ENCODE results near the gene RIPOR1.

The RIPOR1 gene

DNA sequence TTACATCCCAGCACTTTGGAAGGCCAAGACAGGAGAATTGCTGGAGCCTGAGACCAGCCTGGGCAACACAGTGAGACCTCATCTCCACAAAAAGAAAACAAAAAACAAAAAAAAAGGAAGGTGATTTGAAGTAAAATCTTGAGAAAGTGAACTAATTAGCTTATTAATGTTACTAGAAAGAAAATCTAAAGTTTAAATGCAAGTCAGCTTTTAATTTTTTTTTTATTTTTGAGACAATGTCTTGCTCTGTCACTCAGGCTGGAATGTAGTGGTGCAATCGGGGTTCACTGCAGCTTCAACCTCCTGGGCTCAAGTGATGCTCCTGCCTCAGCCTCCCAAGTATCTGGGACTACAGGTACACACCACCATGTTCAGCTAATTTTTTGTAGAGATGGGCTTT lies 30.2 kb downstream of the RIPOR1 start:
- DNase-seq = no peak

DNA sequence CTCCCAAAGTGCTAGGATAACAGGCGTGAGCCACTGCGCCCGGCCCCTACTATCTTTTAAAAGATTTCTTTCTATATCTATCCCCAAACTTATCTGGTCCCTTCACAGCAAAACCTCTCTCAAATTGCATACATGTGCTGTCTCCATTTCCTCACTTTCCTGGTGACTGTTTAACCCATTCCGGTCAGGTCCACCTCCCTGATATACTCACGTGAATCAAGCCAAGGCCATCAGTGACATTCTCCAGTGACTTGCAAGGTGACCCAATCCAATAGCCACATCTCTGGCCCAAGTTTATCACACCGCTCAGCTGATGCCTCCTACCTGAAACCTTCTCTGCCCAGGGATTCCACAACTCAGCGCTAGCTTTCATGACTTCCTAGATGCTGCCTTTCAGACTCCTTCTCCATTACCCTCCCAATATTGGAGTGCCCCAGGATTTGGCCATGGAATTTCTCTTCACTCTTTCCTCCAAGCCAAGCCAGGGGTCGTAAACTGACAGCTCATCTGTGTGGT lies 32.3 kb downstream of the RIPOR1 start:
- DNase-seq = no peak

DNA sequence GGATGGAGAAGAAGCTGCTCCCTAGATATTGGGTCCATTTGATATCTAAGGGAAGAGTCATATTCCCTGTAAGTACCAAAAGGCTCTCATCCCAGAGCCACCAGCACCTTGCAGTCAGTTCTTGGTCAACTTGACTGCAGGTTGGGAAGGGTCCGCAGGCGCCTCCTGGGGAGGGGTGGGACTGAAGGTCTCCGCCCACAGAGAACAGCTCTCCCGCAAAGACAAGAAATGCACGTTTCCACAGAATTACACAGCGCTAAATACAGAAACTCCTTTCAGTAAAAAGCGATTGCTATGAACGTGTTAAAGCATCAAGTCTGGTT lies 32.8 kb downstream of the RIPOR1 start:
- DNase-seq = no peak

DNA sequence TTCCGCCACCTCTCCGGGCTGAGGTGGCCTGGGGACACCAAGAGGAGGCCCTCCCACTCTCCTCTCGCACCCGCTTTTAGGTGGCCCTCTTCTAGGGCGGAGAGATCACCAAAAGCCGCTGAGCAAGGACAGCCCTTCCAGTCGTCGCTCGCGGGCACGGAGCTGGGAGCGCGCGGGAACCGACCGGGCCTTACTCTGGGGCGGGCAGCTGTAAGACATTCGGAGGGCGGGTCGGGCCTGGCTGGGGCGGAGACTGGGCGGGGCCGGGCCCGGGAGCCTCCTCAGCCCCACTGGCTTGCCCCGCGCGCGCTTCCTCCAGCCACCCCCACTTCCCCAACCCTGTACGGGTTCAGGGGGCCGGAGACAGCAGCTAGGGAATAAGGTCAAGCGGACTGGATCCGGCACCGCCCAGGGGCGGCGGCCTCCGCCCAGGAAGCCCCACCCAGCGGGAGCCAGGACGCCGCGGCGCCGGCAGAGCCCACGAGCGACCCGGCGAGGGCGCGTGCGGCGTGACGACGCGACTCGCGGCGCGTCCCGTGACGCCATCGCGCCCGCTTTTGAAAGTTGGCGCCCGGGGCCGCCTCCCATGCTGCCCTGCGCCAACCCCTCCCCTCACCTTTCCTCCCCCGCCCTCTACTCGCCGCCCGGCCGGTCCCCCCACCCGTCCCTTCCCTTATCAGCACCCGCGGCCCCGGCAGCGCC lies 33.3 kb downstream of the RIPOR1 start:
- DNase-seq = peak; percentile 97

DNA sequence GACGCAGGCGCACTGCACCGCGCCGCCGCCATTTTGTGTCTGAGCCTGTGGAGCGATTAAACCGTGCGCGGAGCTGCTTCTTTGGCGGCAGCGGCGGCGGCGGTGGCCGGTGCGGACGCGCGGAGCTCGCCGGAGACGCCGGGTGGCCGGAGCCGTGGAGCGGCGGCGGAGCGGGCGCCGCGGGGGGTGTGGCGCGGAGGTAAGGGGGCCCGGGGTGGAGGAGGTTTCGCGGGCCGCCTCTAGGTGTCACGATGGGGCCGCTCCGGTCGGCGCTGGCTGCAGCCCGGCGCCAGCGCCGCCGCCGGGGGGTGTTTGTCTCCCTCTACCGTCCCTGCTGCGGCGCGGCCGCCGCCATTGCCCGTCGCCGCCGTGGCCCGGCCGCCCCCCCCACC lies 33.9 kb downstream of the RIPOR1 start, which contains the start of gene CTCF:
CTCF (plus strand) TSS at position 1 of the 392 bp plus-strand sequence. CDS start 48,307 bp downstream, outside the sequence.
- DNase-seq = peak; percentile 90

DNA sequence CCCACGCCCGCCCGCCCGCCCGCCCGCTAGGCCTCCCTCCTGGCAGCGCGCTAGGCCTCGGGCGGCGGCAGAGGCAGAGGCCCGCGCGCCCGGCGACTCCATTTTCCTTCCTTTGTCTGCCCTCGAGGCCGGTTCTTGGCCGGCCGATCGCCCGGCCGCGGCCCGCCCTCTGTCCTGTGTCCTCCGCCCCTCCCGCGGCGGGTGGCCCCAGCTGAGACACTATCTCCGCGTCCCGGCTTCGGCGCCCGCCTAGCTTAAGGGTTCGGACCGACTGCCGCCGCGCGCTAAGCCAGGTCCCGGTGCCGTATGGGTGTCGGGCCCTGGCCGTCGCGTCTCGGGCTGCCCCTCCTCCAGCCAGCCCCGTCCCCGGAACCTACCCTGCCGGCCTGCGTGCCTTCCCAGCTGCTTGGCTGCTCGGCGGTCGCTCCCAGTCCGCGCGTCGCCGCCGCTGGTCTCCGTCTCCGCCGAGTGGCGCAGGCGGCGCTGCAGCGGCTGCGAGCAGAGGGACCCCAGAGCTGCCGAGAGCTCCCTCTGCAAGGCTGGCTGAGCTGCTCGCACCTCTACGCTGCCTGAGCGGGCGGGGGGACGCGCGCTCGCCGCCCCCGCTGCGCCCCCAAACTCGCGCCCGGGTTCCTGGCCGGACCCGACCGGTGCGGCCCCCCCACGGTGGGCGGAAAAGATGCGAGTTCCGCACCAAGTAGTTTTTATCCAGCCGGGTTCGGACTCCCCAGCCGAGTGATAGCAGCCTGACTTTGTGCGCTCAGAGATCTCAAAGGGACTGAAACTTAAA lies 34.5 kb downstream of the RIPOR1 start:
- DNase-seq = peak; percentile 89

DNA sequence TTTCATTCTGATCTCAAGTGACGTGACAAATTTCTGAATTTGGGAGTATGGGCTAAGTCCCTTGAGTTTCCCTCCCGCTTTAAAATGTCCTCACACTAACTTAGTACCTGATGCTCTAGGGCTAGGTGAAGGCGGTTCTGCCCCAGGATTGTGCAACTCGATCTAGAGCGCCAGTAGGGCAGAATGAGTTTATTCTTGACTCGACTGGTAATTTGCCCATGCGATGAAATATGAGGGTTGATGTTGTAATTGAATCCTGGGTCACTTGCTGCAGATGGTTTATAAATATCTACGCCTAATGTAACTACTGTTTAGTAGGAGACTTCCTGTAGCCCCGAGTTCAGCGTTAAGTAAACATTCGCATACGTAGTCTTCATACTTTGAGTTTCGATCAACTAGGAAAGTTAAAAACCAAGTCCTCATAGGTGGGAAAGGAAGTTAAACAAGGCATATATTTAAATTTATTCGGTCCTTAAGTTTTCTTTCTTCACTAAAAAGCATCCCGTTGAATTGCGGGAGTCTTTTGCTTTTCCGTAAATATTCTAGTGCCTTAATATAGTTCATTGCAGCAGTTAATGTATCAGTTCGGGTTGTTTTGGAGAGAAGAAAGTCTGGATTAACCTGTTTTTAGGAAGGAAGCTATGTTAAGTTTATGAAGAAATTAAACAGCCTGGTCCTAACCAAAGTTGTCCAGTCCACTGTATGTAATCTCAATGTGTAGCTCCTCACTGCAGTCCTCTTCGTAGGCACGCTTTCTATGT lies 35.3 kb downstream of the RIPOR1 start:
- peak; percentile 77 for DNase-seq

DNA sequence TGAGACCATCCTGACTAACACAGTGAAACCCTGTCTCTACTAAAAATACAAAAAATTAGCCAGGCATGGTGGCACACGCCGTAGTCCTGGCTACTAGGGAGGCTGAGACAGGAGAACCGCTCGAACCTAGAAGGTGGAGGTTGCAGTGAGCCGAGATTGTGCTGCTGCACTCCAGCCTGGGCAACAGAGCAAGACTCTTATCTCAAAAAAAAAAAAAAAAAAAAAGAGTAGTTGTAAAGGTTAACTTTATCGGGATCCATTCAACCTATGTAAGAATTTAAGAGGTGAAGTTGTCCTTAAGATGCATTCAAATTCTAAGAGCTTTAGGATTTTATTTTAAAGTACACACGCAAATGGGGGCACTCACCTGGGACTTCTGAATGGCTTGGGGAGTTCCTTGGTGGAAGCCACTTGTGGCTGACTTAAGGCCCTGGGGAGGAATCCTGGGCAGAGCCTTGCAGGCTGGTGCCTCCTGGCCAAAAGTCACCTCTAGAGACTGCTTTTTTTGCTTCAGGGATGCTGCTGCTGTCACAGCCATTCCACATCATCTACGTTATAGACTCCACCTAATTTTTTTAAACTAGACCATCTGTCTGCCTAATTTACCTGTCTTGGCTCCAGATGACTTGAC lies 37.0 kb downstream of the RIPOR1 start:
- DNase-seq = no peak

DNA sequence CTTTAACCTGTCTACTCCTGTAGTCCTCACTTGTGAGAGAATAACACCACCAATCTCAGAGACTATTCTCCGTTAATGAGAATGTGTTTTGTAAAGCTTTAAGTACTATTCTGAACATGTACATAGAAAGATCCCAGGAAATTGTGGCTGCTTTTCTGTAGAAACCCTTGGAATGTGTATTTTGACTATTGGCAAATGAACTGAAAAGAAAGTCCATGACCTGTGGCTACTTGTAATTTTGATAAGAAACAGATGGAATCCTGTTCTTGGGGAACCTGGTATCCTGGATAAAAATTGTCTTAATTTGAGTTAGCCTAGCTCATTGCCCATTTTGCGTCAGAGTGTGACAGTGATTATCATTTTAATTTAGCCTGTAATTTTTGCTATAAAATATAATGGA lies 42.8 kb downstream of the RIPOR1 start:
- DNase-seq = no peak

DNA sequence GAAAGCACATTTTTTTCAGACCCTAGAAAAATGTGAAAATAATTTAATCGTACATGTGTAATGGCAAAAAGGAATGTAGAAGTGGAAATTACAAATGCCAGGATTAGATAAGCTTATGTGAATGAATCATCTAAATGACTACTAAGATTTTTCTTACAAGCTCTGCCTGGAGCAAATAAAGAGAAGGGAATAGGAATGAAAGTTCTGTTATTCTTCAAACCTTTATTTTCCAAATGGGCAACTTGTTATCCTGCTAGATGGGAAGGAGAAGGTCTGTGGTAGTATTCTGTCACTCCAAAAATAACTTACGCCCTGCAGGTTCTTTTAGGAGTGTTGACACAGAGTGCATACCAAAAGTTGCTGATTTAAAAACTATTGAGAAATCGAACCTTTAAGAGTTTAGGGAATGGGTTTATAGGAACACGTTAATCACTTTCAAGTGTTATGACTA lies 43.4 kb downstream of the RIPOR1 start:
- DNase-seq = no peak

DNA sequence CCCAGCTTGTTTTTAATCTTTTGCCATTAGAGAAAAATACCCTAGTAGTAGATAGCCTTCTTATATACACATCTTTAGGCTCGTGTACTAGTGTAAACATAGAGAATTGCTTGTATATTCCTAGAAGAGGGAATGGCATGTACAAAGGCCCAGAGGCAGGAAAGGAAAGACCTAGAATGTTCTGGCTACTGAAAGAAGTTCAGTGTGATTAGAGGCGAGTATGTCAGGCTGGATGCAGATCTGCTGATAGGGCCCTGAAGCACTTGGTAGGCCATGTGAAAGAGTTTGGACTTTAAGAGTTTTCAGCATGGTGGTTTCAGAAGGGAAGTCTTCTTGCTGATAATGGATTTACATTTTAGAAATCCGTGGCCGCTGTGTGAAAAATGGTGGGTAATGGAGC lies 51.1 kb downstream of the RIPOR1 start:
- no peak for DNase-seq

DNA sequence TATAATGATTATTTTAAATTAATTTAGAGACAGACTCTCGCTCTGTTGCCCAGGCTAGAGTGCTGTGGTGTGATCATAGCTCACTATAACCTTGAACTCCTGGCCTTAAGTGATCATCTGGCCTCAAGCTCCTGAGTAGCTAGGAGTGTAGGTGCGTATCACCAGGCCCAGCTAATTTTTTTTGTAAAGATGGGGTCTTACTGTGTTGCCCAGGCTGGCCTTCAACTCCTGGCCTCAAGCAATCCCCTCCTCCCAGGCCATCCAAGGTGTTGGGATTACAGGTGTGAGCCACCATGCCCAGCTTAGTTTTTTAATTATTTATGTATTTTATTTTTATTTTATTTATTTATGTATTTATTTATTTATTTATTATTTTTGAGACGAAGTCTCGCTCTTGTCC lies 51.6 kb downstream of the RIPOR1 start:
- no peak for DNase-seq

DNA sequence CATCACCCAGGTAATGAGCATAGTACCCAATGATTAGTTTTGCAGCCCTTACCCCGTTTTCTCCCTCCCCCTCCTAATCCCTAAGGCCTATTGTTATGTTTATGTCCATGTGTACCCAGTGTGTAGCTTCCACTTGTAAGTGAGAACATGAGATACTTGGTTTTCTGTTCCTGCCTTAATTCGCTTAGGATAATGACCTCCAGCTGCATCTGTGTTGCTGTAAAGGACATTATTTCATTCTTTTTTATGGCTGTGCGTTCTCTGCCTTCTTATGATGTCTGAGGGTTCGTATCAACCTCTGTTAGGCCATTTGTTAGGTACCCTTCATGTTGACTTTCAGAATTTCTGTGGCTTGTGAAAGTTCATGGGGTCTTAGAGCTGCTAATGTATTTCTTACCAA lies 64.7 kb downstream of the RIPOR1 start:
- no peak for DNase-seq

DNA sequence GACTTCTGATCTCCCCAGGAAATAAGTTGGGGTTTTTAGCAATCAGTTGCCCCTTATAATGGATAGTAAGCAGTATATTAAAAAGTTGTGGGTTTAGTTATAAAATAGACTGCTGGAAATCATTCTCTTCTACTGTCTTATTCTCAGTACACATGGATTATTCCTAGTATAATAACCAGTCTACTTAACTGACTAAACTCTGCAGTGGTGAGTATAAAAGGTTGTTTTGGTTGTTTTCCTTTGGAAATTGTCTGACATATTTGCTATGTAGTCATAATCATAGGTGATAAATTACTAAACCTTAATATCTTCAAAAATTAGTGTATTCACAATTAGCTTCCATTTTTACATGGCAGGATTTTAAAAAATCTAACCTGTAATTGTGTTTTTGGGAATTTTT lies 65.1 kb downstream of the RIPOR1 start:
- no peak for DNase-seq

DNA sequence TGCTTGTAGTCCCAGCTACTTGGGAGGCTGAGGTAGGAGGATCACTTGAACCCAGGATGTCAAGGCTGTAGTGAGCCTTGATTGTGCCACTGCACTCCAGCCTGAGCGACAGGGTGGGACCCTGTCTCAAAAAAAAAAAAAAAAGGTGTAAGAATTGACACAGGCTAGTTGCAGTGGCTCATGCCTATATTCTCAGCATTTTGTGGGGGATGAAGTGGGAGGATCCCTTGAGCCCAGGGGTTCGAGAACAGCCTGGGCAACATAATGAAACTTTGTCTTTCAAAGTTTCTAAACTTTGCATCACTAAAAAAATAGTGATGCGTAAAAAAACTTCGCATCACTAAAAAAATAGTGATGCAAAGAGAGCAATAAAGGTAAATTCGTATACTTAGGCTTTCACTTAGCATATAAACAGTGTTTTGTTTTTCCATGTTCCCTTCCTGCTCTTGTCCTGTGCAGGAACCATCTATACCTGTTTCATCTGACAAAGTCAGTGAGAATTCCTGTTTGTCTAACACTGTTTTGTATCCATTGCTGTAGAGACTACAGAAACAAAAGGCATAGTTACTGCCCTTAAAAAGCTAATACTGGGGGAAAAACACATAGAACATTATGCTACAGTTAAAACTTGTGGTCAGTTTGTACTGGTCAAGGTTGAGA lies 65.8 kb downstream of the RIPOR1 start:
- no peak for DNase-seq

DNA sequence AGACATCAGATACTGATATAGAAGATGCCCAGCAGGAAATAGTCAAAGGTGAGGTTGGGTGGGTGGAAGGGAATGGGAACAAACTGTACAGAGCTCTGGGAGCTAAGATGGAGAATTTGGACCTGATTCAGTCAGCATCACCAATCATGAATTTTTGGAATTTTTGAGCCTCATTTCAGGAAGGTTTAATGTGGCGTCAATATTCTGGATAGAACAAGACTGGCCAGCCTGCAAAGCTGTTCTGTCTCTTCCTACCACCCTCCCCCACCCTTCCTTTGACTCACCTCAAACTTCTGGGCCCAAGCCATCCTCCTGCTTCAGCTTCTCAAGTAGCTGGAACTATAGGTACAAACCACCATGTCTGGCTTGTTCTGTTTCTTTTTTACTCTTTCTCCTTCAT lies 66.3 kb downstream of the RIPOR1 start:
- DNase-seq = no peak

All from eye (tissue), 1 donor.